Left ventricle myocardium superior (tissue), 1 donor: ENCODE data around the gene PPOX. TPM values are rescaled to one million over a fixed set of nuclear protein-coding genes. Genes with fewer than 3 reads are reported as not detected.

Source experiments
- ATAC-seq: fragments of 200-7000 bp; cut with Tn5 transposase; one replicate; pipeline ENCODE4 v1.9.1; 2020; ENCODE audit warnings: mild to moderate bottlenecking, moderate library complexity
- DNase-seq: peaks from one replicate; pipeline ENCODE4 v3.0.0-alpha.2; 2020
- intact Hi-C: fragments of 100-400 bp; cut with micrococcal nuclease; formaldehyde crosslinking; loops from one replicate; pipeline ENCODE4 v1.11.0; 2022
- total RNA-seq: library from RNA; stranded (reverse); fragmentation: NEBNext Ultra II Directional; extraction: Animal tissue kit (Norgen Biotek cat#: 25700); gene quantifications from one replicate; pipeline ENCODE4 v1.2.1, GENCODE V29; 2021
- donor health status: DM: no; HTN: yes; CAD: no; lungs with severe emphysema.

PPOX gene
- total RNA-seq, 1 donor from 2014 or later, result 10.7 TPM

- ATAC-seq (no peak), DNase-seq (no peak)
- intact Hi-C loops, result no loop called here
Measured at GRCh38 chr1:161172349-161172748, 6.1 kb downstream of the PPOX start.

DNA sequence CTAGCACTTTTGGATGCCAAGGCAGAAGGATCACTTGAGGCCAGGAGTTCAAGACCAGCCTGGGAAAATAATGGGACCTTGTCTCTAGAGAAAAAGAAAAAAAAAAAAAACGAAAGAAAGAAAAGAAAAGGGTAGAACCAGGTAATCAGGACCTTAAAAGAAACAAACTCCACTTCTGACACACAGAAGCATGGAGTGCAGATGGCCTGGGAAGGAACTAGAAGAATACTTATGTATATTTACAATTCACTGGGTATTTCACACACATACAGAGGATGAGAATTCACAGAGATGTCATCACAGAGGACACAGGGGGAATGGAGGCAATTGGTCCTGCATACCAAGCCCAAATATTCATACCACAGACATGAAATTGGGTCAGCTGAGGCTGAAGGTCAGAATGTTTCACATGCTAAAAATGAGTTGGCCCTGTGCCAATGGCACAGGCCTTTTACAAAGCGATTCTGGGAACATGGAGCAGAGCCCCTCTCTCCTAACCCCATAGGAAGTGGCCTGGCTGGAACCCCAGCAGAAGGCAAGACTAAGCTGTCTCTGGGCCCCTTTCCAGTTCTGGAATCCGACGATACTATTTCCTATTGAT, 6.7 kb downstream of the PPOX start:
- ATAC-seq (peak; percentile 6), DNase-seq (no peak)
- intact Hi-C loops, result no loop called here

DNA sequence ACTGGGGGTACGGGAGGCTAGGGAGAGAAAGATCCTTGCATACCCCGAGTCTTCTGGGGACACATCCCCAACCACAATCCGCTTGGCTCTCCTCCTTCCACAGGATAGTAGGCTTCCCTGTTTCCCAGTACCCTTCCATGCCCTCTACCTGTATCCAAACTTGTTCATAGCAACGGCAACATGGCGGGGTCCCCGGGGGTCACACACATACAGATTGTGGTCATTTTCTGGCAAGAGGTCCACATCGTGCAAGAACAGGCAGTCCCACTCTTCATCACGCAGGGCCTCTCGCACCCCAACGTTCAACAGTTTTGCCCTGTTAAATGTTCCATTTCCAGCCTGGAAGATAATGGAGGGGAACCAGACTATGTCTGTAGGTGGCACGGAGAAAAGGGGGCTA, 7.5 kb downstream of the PPOX start:
- ATAC-seq (no peak), DNase-seq (no peak)
- intact Hi-C loops, result no loop called here

DNA sequence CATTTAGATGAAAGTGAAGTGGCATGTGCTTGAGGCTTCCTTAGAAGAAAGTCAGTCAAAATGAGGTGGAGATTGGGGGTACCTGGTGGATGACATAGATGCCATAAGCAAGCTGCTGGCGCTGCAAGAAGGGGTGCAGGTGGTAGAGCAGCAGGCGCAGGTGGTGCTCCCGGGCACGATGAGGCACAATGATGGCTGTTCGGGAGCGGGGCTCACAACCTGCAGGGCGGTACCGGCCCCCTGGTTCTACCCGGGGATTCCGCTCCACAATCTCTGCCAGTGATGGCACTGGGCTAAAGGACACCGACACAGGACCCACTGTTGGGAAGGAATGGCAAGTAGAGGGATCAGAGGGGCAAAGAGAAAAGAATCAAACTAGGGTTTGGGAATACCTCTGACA, 8.7 kb downstream of the PPOX start:
- intact Hi-C loops, result no loop called here
- DNase-seq (no peak), ATAC-seq (no peak)

GRCh38 chr1:161175771-161176453, 9.7 kb downstream of the PPOX start:
- intact Hi-C loops, result no loop called here
- ATAC-seq (no peak), DNase-seq (no peak)

DNA sequence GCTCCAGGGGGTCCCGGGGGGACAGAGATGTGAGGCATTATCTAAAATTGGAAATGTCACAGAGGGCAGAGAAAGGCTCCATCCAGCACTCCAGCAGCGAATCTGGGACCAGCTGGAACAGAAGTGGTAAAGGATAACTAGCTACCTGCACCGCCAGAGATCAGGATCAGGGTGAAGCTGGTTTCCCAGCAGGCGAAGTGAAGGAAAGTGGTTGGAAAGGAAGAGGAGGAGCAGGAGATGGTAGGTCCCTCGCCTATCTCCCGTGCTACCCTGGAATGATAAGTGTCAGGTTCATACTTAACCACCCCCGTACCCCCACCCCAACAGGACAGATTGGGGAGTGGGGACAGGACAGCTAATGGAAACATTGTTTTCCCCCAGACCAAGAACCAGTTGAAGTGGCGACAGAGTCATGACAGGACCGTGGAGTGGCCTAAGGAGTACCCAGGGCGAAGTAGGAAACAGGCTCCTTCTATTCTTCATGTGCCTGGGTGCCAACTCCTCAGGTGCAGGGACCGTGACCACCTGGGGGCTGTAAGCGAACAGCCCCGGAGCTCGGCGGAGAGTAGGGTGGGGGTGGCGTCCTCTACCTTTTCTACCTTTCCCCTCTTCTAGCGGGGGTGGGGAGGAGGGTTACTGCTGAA, 10.4 kb downstream of the PPOX start:
- intact Hi-C loops, result no loop called here
- no peak for DNase-seq
- ATAC-seq, result no peak

GRCh38 chr1:161177112-161177935, 11.1 kb downstream of the PPOX start, which contains the start of gene B4GALT3:
Gene B4GALT3, minus strand, starts transcription at chr1:161177507. Its CDS starts 1,447 bp downstream, at chr1:161176060.
- ATAC-seq (peak; percentile 96), DNase-seq (peak; percentile 94)
- intact Hi-C loops, result no loop called here

DNA sequence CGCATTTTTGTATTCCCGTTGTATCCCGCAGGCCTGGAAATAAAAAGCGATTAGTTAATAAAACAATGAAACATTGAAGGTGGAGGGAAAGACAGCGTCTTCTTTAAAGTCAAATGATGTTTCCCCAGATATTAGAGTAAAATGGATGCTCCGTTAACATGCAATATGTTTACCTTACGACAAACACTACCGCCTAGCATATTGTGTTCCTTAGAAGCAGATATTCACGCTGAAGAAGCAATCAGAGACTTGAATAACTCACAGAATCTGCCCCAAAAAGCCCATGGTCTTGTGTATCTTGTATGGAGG, 11.7 kb downstream of the PPOX start:
- ATAC-seq (no peak), DNase-seq (no peak)
- intact Hi-C loops, result no loop called here

- no peak for ATAC-seq
- intact Hi-C loops, result no loop called here
Measured at GRCh38 chr1:161179698-161180097, 13.5 kb downstream of the PPOX start.

GRCh38 chr1:161180639-161181038, 14.4 kb downstream of the PPOX start:
- intact Hi-C loops, result no loop called here
- ATAC-seq (no peak), DNase-seq (no peak)

More at GRCh38 chr1:161179698-161180097, 13.5 kb downstream of the PPOX start:
- no peak for DNase-seq

DNA sequence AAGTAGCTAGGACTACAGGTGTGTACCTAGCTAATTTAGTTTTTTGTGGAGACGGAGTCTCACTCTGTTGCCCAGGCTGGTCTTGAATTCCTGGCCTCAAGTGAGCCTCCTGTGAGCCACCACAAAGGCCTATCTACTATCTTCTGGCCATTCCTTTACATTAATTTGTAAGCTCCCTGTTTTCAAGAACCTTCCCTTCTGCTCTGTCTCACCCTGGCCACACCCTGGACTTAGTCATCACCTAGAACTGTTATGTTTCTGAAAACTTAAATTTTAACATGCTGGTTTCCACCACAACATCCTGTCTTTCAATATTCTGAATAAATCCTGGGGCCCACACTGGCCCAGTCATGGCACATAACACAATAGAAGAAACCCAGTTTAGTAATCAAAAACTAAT, 16.0 kb downstream of the PPOX start:
- ATAC-seq, result no peak
- DNase-seq, result no peak
- intact Hi-C loops, result no loop called here

DNA sequence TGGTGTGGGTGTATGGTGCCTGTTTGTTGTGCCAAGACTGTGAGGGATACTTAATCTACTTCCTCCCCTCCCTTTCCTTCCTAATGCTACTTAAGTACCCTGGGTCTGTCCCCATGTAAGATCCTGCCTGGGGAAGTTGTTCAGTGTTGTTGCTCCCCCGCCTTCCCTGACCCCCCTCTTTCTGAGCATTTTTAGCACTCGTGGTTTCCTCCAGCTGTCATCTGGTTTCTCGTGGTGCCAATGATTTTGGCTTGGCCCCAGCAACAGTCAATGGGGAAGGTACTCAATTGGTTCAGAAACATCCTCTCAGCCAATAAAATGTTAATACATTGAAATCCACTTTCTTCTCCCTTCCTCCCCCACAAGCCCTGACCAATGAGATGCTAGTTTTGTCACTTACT, 19.1 kb downstream of the PPOX start:
- ATAC-seq, result peak; percentile 86
- intact Hi-C loops, result loop anchor here (2.0 kb wide), 1 partner anchor 16 kb away; no protein-coding TSS in a partner anchor
- DNase-seq, result peak; percentile 73

GRCh38 chr1:161185732-161186311, 19.6 kb downstream of the PPOX start:
- DNase-seq, result no peak
- peak; percentile 46 for ATAC-seq
- intact Hi-C loops, result loop anchor here (2.0 kb wide), 1 partner anchor 15 kb away; no protein-coding TSS in a partner anchor

DNA sequence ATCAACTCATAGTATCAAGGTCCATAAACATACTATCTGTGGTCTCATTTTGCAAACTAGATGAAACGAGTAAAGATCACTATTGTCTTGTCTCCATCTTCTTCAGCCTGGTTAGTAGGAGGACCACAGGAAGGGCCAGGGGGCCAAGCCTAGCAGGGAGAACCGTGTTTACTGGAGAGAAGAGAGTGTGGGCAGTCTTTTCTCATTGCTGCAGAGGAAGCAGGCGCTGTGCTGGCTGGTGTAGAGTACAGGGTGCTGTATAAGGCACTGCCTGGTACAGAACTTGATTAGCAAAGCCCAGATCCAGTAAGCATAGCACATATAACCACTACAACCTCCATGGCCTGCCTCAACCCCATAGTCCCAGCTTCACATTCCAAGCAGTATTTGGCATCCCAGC, 21.1 kb downstream of the PPOX start:
- intact Hi-C loops, result no loop called here
- no peak for DNase-seq
- no peak for ATAC-seq

DNA sequence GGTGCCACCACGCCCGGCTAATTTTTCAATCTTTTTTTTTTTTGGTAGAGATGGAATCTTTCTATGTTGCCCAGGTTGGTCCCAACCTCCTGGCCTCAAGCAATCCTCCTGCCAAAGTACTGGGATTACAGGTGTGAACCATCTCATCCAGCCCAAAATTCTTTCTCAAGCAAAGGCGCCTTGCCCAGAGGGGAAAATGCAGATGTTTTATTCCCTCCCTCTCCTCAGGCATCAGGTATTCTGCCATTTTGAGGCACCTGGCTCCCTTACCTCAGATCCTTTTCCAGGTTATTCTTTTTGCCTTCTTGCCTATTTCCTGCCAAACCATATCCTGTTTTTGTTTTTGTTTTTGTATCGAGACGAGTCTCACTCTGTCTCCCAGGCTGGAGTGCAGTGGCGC, 22.2 kb downstream of the PPOX start:
- DNase-seq, result no peak
- ATAC-seq, result no peak
- intact Hi-C loops, result no loop called here

DNA sequence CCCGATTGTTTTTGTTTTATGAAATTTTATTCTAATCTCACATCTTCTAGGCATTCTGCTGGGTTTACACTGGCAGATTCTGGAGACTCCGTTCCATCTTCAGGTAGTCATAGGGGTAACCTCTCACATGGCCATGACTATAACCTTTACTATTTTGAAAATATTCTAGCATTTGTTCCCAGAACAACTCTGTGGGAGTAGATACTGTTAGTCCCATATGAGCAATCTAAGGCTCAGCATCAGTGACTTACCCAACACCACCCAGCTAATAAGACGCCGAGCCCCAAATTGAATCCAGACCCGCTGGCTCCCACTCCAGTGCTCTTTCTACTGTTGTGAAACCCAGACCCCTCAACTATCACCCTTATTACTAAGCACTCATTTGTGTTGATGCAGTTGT, 22.8 kb downstream of the PPOX start:
- DNase-seq, result no peak
- intact Hi-C loops, result no loop called here
- ATAC-seq, result no peak

DNA sequence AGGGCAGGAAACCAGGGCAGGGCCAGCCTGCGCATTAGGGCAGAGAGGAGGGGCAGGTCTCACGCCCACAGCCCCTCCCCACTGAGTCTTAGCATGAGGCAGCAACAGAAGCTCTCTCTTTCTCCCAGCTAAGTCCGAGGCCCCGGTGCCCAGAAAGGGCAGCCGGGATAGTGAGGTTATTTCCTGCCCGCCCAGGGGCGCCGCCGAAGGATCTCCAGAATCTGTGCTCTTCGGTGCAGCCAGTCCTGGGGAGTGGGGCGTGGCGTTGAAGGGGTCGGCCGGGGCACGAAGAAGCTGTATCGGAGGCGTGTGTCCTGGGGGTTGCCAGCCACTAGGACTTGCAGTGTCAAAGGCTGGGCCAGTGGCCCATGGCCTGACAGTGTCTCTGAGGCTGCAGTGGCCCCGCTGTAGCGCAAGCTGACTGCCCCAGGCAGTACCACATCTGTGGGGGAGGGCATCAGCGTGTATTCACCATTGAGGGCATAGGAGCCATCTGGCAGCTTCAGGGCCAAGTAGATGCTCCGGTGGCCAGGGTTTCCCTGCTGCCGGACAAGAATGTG, 24.8 kb downstream of the PPOX start:
- intact Hi-C loops, result no loop called here
- no peak for ATAC-seq
- no peak for DNase-seq

DNA sequence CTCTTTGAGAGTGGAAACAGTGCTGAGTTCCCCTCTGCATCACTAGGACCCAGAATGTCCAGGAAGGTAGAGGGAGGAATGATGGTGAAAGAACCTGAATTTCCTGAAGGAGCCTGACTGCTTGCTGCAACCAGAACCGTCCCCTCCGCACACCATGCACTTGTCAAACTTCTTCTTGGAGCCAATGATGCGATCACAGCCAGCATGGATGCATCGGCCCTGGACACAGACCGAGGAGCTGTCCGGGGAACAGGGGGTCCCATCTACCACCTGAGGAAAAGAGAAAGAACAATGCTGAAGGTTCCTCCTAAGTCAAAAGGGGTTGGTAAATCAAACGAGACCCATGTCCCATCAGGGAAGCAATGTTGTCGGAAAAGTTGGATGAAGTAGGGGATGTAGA, 25.7 kb downstream of the PPOX start:
- intact Hi-C loops, result no loop called here
- ATAC-seq, result no peak
- DNase-seq, result no peak
